Measurements from ENCODE around the gene HNRNPLL. TPM values are rescaled to one million over a fixed set of nuclear protein-coding genes. Genes with fewer than 3 reads are reported as not detected.

The HNRNPLL gene
- total RNA-seq, 1 donor from 2014 or later: 51.9 TPM

DNA sequence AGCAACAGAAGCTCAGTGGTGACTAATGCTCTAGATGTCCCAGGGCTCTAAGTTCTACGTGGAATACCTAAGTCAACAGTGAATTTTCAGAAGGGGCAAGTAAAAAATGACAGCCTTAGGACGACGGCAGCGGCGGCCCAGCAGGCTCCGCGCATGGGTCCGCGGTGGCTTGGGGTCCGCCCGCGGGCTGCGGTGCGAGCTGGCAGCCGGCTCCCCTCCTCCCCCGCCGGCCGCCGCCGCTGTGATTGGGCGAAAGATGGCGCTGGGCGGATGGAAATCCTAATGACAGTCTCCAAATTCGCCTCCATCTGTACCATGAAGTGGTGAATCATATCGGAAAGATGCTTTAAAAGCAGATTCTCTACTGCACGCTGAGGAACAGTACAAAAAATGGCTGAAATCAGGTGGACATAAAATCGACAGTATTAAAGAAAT lies 74.7 kb downstream of the HNRNPLL start:
- no peak for DNase-seq (ENCODE audit: low spot score)

DNA sequence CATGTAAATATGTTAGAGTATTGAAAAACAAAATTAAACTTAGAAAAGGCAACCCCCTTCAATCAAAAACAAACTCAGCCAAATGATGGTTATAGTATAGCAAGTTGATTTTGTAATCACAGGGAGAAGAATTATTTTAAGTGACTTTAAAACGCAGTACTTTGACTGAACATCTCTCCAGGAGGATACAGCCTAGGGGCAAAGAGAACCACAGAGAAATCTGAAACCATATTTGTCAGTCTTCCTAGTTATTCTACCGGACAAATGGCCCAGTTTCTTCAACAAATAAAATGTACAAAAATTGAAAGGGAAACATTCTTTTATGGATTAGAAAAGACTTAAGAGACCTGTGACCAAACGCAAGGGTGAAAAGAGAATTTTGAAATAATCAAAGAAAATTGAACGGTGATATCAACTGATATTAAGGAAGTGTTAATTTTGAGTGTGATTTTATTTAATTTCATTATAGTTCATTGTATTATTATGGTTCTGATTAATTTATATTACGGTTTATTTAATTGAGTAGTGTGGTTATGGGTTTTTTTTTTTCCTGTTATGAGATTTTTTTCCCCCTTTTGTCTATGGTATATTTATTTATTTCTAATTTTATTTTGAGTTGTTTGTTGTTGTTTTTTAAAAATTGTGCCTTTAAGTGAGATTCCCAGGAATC lies 75.3 kb downstream of the HNRNPLL start:
- DNase-seq (ENCODE audit: low spot score): no peak

DNA sequence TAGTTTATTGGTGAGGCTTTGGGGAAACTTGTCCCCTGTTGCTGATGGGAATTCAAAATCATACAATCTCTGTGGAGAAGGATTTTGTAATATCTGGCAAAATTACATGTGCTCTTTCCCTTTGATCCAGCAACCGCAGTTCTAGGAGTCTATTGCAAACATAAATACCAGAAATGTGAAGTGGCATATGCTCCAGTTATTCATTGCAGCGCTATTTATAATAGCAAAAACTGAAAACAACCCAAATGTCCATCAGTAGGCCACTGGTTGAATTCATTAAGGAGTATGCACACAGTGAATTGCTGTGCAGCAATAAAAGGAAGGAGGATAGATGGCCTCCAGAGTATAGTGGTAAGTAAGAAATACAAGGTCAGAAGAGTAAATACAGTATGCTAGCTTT lies 76.5 kb downstream of the HNRNPLL start:
- no peak for DNase-seq (ENCODE audit: low spot score)

DNA sequence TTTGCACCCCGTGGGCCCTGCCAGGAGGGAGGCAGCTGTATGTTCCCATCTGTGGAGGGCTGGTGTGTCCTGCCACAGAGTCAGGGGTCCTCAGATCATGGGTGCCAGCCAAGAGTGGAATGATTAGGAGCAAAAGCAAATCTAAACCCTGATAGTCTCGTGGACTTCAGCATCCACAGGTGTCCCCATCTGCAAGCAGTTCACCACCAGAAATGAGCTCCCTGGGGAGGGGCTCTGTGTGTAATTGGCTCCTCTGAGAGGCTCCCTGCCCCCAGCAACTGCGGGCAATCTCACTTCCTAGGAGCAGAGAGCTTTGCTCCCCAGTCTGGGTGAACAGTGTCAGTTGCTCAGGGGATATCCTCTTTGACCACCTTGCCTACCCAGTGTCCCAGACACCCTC lies 78.1 kb downstream of the HNRNPLL start:
- DNase-seq (ENCODE audit: low spot score): no peak

DNA sequence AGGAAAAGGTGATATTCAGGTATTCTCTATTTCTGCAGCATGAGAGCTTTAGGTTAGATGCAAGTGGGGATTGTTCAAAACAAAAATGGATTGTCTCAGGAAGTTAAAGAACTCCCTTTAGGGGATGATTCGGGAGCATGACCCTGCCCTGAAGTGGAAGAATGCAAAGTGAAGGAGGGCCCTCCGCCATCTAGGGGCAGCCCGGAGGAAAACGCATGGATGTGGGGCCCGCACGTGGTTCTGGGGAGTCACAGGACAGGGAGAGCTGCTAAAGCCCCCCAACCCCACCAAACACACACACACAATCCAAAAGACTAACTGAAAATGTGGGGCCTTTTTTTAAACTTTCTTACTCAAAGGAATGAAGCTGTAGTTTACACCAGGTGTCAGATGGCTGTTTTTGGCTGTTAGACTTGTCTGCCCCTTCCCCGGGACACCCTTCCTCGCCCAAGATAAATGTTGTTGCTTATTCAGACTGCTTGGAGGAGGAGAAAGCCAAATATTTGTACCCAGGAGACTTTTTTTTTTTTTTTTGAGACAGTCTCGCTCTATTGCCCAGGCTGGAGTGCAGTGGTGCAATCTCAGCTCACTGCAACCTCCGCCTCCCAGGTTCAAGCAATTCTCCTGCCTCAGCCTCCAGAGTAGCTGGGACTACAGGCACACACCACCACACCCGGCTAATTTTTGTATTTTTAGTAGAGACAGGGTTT lies 78.8 kb downstream of the HNRNPLL start:
- no peak for DNase-seq (ENCODE audit: low spot score)

DNA sequence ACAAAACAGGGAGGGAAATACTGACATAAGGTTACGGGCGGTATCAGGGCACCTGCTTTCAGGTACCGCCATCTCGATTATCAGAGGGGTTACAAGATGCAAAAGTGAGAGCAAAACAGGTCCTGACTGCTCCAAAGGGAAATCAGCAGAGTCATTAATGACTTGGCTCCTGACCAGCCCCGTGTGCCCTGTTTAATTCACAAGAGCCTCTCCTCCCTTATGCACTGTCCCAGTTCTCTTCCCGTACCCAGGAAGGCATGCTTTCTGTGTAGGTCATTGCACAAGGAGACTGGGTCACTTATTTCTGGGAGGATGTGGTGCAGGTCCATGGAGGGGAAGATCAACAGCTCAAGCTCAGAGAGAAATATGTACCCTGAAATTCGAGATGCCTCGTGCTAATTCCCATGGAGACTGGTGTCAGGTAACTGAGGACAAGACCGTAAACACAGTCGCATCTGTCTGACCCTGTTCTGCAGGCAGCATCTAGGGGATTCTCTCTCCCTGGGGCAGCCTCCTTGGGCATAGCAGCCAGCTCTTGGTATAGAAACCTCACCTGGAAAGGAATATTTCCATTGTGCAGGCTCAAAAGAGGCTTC lies 79.9 kb downstream of the HNRNPLL start:
- DNase-seq (ENCODE audit: low spot score): no peak

DNA sequence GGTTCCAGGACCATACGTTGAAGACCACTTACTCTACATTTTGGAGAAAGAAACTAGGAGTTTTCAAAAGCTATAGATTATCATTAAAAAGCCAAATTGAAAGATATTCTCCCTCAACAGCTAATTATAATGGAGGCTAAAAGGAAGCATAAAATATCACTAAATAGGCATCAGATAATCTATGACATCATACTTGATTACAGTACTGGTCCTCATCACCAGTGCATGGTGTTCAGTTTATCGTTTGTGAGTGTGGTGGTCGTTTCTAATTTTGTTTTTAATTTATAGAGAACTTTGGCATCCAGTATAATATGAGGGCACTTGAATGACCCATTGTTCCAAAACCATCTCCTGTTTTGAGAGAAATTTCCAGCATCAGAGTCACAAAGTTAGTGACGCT lies 80.9 kb downstream of the HNRNPLL start:
- no peak for DNase-seq (ENCODE audit: low spot score)

DNA sequence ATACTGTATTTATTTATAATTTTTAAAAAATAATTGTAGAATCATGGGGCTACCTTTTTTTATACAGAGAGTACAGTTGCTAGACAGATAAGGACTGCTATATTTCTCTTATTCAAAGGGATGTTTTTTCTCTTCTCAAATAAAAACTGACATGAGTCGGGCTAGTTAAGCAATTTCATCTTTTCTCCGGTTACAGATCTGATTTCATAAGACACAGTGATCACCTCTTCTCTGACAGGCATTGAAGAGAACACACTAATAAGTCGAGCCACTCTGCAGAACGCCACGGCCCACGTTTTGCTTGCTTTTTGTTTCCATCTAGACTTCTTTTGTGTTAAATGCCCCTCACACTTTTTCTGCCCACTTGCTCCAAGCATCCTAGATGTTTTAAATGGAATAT lies 85.4 kb downstream of the HNRNPLL start:
- no peak for DNase-seq (ENCODE audit: low spot score)

DNA sequence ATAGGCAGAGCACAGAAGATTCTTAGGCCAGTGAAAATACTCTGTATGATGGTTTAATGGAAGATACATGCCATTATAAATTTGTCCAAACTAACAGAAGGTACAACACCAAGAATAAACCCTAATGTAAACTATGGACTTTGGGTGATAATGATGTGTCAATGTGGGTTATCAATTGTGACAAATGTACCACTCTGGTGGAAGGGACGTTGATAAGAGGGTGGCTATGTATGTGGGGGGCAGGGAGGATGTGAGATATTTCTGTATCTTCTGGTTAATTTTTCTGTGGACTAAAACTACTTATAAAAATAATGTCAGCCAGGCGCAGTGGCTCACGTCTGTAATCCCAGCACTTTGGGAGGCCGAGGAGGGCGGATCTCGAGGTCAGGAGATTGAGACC lies 86.2 kb downstream of the HNRNPLL start:
- no peak for DNase-seq (ENCODE audit: low spot score)

DNA sequence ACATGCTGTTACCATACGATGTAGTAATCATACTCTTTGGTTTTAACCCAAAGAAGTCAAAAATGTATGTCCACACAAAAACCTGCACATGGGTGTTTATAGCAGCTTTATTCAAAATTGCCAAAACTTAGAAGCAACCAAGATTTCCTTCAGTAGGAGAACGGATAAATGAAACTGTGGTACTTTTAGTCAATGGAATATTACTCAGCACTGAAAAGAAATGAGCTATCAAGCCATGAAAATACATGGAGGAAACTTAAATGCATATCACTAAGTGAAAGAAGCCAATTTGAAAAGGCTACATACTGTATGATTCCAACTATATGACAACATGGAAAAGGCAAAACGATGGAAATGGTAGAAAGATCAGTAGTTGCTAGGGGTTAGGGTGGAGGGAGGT lies 86.6 kb downstream of the HNRNPLL start:
- DNase-seq (ENCODE audit: low spot score): no peak

DNA sequence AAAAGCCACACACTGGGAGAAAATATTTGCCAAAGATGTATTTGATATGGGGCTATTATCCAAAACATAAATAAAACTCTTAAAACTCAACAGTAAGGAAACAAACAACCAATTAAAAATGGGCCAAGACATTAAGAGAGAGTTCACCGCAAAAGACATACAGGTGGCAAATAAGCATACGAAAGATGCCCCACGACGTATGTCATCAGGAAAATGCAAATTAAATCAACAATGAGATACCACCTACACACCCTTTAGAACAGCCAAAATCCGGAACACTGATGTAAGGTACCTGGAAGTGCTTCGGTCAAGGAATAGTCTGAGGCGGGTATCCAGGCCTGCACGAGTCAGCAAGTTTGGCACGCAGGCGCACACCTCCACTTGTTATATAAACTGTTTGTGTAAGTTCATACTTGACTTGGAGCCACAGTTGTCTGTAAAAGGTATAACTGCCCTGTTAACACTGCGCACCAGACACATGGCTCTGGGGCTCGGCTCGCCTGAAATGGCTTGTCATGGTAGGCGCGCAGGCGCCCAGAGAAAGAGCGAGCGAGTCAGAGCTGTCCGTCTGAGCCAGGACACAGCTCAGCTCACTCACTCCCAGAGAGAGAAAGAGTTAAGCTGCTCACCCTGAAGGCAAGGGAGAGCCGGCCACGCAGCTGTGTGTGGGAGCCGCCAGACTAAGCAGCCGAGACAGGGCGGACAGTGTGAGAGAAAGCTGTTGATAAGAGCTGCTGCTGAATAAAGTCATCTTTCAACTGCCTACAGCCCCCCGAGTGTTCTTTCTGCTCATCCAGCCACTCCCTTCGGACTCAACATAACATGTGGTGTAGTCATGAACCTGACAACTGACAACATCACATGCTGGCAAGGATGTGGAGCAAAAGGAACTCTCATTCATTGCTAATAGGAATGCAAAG lies 87.3 kb downstream of the HNRNPLL start:
- DNase-seq (ENCODE audit: low spot score): peak; percentile 40

DNA sequence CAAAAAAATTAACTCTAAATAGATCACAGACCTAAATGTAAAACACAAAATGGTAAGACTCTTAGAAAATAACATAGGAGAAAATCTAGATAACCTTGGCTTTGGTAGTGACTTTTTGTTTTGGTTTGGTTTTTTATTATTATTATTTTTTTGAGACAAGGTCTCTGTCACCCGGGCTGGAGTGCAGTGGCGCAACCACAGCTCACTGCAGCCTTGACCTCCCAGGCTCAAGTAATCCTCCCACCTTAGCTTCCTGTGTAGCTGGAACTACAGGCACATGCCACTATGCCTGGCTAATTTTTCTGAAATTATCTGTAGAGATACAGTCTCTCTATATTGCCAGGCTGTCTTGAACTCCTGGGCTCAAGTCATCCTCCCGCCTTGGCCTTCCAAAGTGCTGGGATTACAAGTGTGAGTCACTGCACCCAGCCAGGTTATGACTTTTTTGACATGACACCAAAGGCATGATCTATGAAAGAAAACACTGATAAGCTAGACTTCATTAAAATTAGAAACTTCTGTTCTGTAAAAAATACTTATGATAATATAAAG lies 88.0 kb downstream of the HNRNPLL start:
- DNase-seq (ENCODE audit: low spot score): no peak

DNA sequence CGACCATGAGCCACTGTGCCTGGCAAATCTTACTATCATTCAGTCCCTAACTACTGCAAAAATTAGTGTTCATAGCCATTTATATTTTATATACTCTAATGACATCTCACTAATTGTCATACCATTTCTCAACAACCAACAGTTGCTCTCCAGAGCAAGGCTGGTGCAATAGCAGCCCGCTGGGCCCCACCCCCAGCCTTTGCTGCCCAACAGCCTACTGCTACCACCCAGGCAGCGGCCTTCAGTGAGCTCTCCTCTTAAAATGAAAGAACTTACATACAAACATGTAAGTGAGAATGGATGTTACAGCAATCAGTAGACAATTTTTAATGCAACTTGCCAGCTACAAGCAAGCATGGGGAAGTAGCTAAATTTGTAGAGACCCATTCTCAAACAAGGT lies 90.5 kb downstream of the HNRNPLL start:
- DNase-seq (ENCODE audit: low spot score): no peak

Other genes with a start within 250 kb of the HNRNPLL start
- 54.8 TPM for gene ATL2, start 225.7 kb downstream of the HNRNPLL start, total RNA-seq
- gene GALM, start 63.2 kb upstream of the HNRNPLL start, total RNA-seq: 32.6 TPM
- 84.8 TPM for gene SRSF7, start 148.4 kb upstream of the HNRNPLL start, total RNA-seq
- 18.2 TPM for gene GEMIN6, start 175.3 kb upstream of the HNRNPLL start, total RNA-seq

All from mucosa of gallbladder (tissue), 1 donor.